Common myeloid progenitor, CD34-positive (primary cell): Measurements from ENCODE around the gene ERVW-1. TPM values are rescaled to one million over a fixed set of nuclear protein-coding genes. Genes with fewer than 3 reads are reported as not detected.
A peak's percentile ranks its signal among the peaks of the same experiment; 100 is the strongest.
"Not testable (repeated sequence)": the region's sequence is repeated elsewhere in the genome, so short reads cannot be mapped to it uniquely, and the experiment has no call there.

Experiments
- CTCF ChIA-PET: fragments of 350-600 bp; sonication (Branson Sonifier 250); formaldehyde crosslinking; loops from one replicate; lab custom pipeline; 2021; ENCODE audit warnings: antibody characterized with exemption; lab: Charles Lee
- POLR2A ChIA-PET: fragments of 350-600 bp; sonication (Branson Sonifier 250); formaldehyde crosslinking; loops from one replicate; lab custom pipeline; 2021; ENCODE audit warnings: antibody characterized with exemption; lab: Charles Lee
- DNase-seq, 3 donors: peaks; one replicate each; pipeline versions ENCODE4 v3.0.0 to v3.0.0-alpha.2; 2013
- H3K27ac ChIP-seq, 2 experiments: 1 replicate in 1 of 2; 2 replicates in 1 of 2; pipeline ENCODE4 v1.7.0; 2013; ENCODE audit warnings: inconsistent platforms in 2 of 2, low read length in 2 of 2, mild to moderate bottlenecking in 2 of 2, low read depth in 1 of 2, moderate library complexity in 1 of 2; ENCODE audit not compliant: severe bottlenecking in 2 of 2, insufficient read depth in 1 of 2, poor library complexity in 1 of 2
- H3K27me3 ChIP-seq, 5 experiments: replicated peaks in 2 of 5; 1 replicate in 3 of 5; 2 replicates in 2 of 5; pipeline versions ENCODE4 v1.6.1 to v1.7.0; 2013; ENCODE audit warnings: low read length in 4 of 5, mild to moderate bottlenecking in 2 of 5, moderate library complexity in 2 of 5, inconsistent platforms in 1 of 5; ENCODE audit not compliant: insufficient read depth in 5 of 5, control insufficient read depth in 4 of 5
- H3K36me3 ChIP-seq, 4 experiments: 1 replicate in 2 of 4; 2 replicates in 2 of 4; pipeline versions ENCODE4 v1.6.1 to v1.7.0; 2013; ENCODE audit warnings: low read length in 3 of 4, control low read depth in 1 of 4, mild to moderate bottlenecking in 1 of 4; ENCODE audit not compliant: control insufficient read depth in 4 of 4, insufficient read depth in 4 of 4
- H3K4me1 ChIP-seq, 4 experiments: 1 replicate in 3 of 4; 2 replicates in 1 of 4; pipeline versions ENCODE4 v1.6.1 to v1.7.1; 2013; ENCODE audit warnings: low read length in 3 of 4, mild to moderate bottlenecking in 3 of 4, control low read depth in 1 of 4, inconsistent platforms in 1 of 4, moderate library complexity in 1 of 4; ENCODE audit not compliant: control insufficient read depth in 4 of 4, insufficient read depth in 4 of 4; ENCODE audit errors: control extremely low read depth in 1 of 4
- H3K4me3 ChIP-seq, 7 experiments: 1 replicate in 4 of 7; 2 replicates in 3 of 7; pipeline versions ENCODE4 v1.5.1 to v1.7.0; 2013; ENCODE audit warnings: mild to moderate bottlenecking in 7 of 7, low read length in 6 of 7, moderate library complexity in 6 of 7, inconsistent platforms in 2 of 7, low read depth in 2 of 7, control low read depth in 1 of 7; ENCODE audit not compliant: insufficient read depth in 4 of 7, control insufficient read depth in 1 of 7; ENCODE audit errors: extremely low read depth in 1 of 7
- H3K9me3 ChIP-seq, 5 experiments: 1 replicate in 4 of 5; 2 replicates in 1 of 5; pipeline versions ENCODE4 v1.6.1 to v1.7.1; 2013; ENCODE audit warnings: low read length in 4 of 5, mild to moderate bottlenecking in 2 of 5, inconsistent platforms in 1 of 5, low read depth in 1 of 5, moderate library complexity in 1 of 5; ENCODE audit not compliant: control insufficient read depth in 4 of 5, insufficient read depth in 2 of 5; ENCODE audit errors: control extremely low read depth in 1 of 5
- WGBS: methylation state at CpG from one replicate; pipeline ENCODE4 v1.1.5; 2013; ENCODE audit not compliant: insufficient coverage; 5-methylcytosine and 5-hydroxymethylcytosine counted together
- polyA plus RNA-seq: library from polyadenylated mRNA; unstranded; fragments of 120-200 nt; gene quantifications from one replicate; pipeline ENCODE4 v1.2.1, GENCODE V29; 2013

Gene ERVW-1
- 0.75 TPM for polyA plus RNA-seq

GRCh38 chr7:92477681-92478080, at the start of gene ERVW-1:
TSS of gene ERVW-1 (minus strand) at chr7:92477946. CDS start at chr7:92470381, 7,565 bp downstream.
- H3K36me3 ChIP-seq, H3K27me3 ChIP-seq, H3K4me1 ChIP-seq, CTCF ChIA-PET, H3K4me3 ChIP-seq, POLR2A ChIA-PET, H3K9me3 ChIP-seq, H3K27ac ChIP-seq, DNase-seq: not testable (repeated sequence)
- WGBS, result 99% methylated on average over 9 of the region's 11 CpGs

- no peak overlapping the region for H3K27ac ChIP-seq
- peaks cover 6 to 16% (median 9%) of the 10 kb centered on the region in 4 experiments for H3K4me1 ChIP-seq
- H3K4me3 ChIP-seq, result no peak overlapping the region
- H3K36me3 ChIP-seq, result peaks cover 0 to 6% (median 3%) of the 10 kb centered on the region in 4 experiments
- POLR2A ChIA-PET, result no interaction called here
- WGBS, result 100% methylated on average over 1 of the region's 2 CpGs
- no peaks in the 10 kb centered on the region for H3K27me3 ChIP-seq
- H3K9me3 ChIP-seq, result no peaks in the 10 kb centered on the region
- DNase-seq, result no peak
- CTCF ChIA-PET, result no interaction called here
These were observed 45.4 kb upstream of the ERVW-1 start for GRCh38 chr7:92523110-92523509.

GRCh38 chr7:92520024-92520423, 42.3 kb upstream of the ERVW-1 start:
- H3K4me1 ChIP-seq, result peaks cover 0 to 7% (median 4%) of the 10 kb centered on the region in 4 experiments
- H3K27ac ChIP-seq, result peak overlapping the region in 1 of 2 experiments; percentile 7
- ChIA-PET CTCF (no interaction called here), POLR2A (no interaction called here)
- no peak overlapping the region for H3K4me3 ChIP-seq
- H3K27me3 ChIP-seq, result no peaks in the 10 kb centered on the region
- DNase-seq, result peak in 1 of 3 donors; percentile 11
- peaks cover 6 to 21% (median 13%) of the 10 kb centered on the region in 4 experiments for H3K36me3 ChIP-seq
- H3K9me3 ChIP-seq, result no peaks in the 10 kb centered on the region
- WGBS, result no CpG with 5 or more reads among the region's 1 CpG

GRCh38 chr7:92517631-92518030, 39.9 kb upstream of the ERVW-1 start:
- Histone ChIP-seq H3K36me3 (peaks cover 8 to 26% (median 13%) of the 10 kb centered on the region in 4 experiments), H3K4me1 (peaks cover 0 to 7% (median 4%) of the 10 kb centered on the region in 4 experiments), H3K9me3 (no peaks in the 10 kb centered on the region), H3K27me3 (no peaks in the 10 kb centered on the region), H3K4me3 (no peak overlapping the region), H3K27ac (no peak overlapping the region)
- ChIA-PET CTCF (interaction anchor here (1.0 to 1.5 kb wide), 2 partner anchors 11 to 397 kb away, joined by 3 read pairs; partner anchors contain the start of genes PEX1 and RBM48), POLR2A (no interaction called here)
- DNase-seq, result no peak
- 100% methylated on average over 3 of the region's 3 CpGs for WGBS

- no peak for DNase-seq
- no peaks in the 10 kb centered on the region for H3K9me3 ChIP-seq
- peaks cover 8 to 29% (median 12%) of the 10 kb centered on the region in 4 experiments for H3K36me3 ChIP-seq
- no CpG with 5 or more reads among the region's 3 CpGs for WGBS
- no peaks in the 10 kb centered on the region for H3K4me1 ChIP-seq
- no peak overlapping the region for H3K4me3 ChIP-seq
- ChIA-PET CTCF (no interaction called here), POLR2A (no interaction called here)
- H3K27me3 ChIP-seq, result no peaks in the 10 kb centered on the region
- no peak overlapping the region for H3K27ac ChIP-seq
These were observed 35.6 kb upstream of the ERVW-1 start for GRCh38 chr7:92513167-92513902.

- Histone ChIP-seq H3K27me3 (no peaks in the 10 kb centered on the region), H3K4me3 (no peak overlapping the region), H3K36me3 (peaks cover 5 to 36% (median 8%) of the 10 kb centered on the region in 4 experiments), H3K27ac (no peak overlapping the region), H3K9me3 (no peaks in the 10 kb centered on the region), H3K4me1 (no peaks in the 10 kb centered on the region)
- DNase-seq, result no peak
- WGBS, result no CpG with 5 or more reads among the region's 5 CpGs
- ChIA-PET CTCF (no interaction called here), POLR2A (no interaction called here)
These were observed 31.2 kb upstream of the ERVW-1 start for GRCh38 chr7:92508946-92509345.

GRCh38 chr7:92506363-92506762, 28.6 kb upstream of the ERVW-1 start:
- no CpG with 5 or more reads among the region's 2 CpGs for whole genome bisulfite sequencing
- ChIA-PET POLR2A (interaction anchor here (0.6 kb wide), 1 partner anchor 291 kb away, joined by 4 read pairs; no protein-coding TSS in a partner anchor), CTCF (no interaction called here)
- Histone ChIP-seq H3K27ac (no peak overlapping the region), H3K36me3 (peaks cover 6 to 46% (median 7%) of the 10 kb centered on the region in 4 experiments), H3K4me3 (no peak overlapping the region), H3K27me3 (no peaks in the 10 kb centered on the region), H3K9me3 (no peaks in the 10 kb centered on the region), H3K4me1 (no peaks in the 10 kb centered on the region)
- no peak for DNase-seq
